ENCODE measurements around the gene TENT4B.
"Not testable (repeated sequence)": the region's sequence is repeated elsewhere in the genome, so short reads cannot be mapped to it uniquely, and the experiment has no call there.

Gene TENT4B

GRCh38 chr16:50238314-50238713 lies 85.2 kb downstream of the TENT4B start:
- no peak for DNase-seq

GRCh38 chr16:50238868-50239301 lies 85.8 kb downstream of the TENT4B start:
- no peak for DNase-seq

DNA sequence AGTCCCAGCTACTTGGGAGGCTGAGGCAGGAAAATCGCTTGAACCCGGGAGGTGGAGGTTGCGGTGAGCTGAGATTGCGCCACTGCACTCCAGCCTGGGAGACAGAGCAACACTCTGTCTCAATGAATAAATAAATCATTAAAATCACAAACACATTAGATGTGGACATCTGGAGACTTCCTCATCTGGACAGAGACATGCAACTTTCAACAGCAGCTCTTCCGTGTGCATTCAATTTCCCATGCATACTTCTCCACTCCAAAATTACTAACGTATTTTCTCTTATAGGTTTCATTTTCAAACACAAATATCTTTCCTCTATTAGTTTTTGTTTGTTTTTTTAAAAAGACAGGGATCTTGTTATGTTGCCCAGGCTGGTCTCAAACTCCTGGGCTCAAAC lies 89.9 kb downstream of the TENT4B start:
- DNase-seq, result not testable (repeated sequence)

DNA sequence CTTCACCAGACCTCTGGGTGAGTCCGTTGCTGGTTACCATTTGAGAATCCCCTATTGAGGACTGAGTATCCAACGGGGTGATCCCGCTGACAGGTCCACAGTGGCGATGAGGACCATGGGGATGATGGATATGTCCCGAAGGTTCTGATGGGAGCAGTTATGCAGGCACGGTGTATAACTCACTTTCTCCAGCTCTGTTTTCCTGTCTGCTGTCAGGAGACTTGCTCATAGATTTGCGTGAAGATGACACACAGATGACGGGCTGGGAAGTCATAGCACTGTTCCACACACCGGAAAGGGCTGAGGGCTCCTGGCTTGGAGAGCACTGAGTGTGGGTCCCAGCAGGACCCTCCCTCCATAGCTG lies 91.0 kb downstream of the TENT4B start:
- no peak for DNase-seq

GRCh38 chr16:50244504-50245416 lies 91.7 kb downstream of the TENT4B start:
- no peak for DNase-seq

- DNase-seq, result peak; percentile 61
These were observed 92.6 kb downstream of the TENT4B start for GRCh38 chr16:50245417-50246298.

- peak; percentile 35 for DNase-seq
These were observed 93.4 kb downstream of the TENT4B start for GRCh38 chr16:50246299-50247122.

GRCh38 chr16:50247123-50247905 lies 94.2 kb downstream of the TENT4B start:
- no peak for DNase-seq

DNA sequence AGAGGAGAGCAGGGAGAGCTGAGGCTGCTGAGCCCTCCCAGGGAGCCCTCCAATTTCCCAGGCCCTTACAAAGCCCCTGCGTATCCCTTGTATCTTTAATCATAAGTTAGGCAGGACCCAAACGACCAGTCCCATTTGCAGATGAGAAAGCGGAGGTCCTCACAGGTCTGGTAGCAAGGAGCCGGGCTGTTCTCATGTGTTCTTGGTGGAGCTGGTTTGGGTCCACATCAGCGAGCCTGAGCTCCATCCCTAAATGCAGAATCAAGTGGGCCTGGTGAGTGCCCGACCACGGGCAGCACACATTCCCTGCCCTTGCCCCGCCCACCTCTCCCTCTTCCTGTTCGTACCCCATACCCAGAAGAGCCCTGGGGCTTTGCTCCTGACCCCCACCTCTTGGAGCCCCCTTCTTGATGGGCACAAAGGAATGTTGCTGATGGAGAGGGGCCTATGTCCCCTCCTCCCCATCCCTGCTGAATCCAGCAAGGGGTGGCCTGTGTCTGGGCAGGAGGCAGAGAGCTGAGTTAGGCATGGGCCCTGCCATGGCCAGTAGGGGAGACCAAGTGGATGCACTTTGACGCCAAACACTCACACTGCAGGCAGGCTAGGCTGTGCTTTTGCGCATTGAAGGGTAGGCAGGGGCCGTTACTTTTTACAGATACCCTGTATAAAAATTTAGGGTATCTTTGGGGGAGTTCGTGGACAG lies 95.0 kb downstream of the TENT4B start:
- no peak for DNase-seq

- no peak for DNase-seq
These were observed 95.7 kb downstream of the TENT4B start for GRCh38 chr16:50248845-50249244.

DNA sequence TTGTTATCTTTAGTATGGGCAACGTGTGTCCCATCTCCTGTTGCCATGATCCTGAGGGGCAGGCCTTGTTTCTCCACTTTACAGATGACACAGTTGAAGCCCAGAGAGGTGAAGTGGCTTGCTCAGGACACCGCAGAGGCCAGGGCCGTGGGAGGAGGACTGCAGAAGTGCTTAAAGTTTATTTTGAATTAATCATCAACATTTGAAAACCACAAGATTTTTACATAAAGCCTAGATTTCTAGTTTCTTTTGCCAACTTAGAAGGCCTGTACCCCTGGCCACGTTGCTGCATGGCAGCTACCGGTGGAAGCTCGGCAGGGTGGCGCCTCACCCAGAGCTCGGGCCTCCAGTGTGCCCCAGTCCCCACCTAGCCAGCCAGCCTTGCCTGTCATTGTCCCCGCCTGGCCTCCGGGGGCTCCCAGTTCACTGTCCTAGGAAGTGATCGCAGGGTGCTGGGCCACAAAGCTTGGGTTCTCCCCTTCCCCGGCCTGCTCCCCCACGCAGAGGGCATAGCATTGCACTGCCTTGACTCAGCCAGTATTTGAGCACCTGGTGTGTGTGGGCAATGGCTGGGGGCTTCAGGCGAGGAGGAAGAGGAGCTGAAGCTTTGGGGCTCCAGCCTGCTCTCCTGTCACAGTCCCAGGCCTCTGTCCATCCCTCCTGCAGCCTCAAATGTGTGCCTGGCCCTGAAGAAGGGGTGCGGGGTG lies 98.4 kb downstream of the TENT4B start:
- no peak for DNase-seq

- DNase-seq, result no peak
These were observed 99.0 kb downstream of the TENT4B start for GRCh38 chr16:50252082-50252611.

DNA sequence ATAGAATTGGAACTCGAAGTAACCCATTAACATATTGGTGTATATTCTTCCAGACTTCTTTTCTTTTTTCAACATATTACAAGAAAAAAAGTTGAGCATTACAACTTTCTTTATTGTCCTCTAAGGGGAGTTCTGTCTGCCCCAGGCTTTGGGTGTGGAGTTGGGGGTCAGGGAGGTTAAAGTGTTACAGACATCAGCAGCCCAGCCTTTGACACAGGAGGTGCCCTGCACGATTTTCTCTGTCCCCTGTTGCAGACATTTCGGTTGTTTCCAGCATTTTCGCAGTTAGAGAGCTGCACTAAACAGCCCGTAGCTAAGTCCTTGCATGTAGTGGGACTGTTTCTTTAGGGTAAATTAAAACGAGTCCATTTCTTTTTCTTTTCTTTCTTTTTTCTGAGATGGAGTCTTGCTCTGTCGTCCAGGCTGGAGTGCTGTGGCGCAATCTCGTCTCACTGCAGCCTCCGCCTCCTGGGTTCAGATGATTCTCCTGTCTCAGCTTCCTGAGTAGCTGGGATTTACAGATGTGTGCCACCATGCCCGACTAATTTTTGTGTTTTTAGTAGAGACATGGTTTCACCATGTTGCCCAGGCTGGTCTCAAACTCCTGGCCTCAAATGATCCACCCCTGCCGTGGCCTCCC lies 99.9 kb downstream of the TENT4B start:
- no peak for DNase-seq

DNA sequence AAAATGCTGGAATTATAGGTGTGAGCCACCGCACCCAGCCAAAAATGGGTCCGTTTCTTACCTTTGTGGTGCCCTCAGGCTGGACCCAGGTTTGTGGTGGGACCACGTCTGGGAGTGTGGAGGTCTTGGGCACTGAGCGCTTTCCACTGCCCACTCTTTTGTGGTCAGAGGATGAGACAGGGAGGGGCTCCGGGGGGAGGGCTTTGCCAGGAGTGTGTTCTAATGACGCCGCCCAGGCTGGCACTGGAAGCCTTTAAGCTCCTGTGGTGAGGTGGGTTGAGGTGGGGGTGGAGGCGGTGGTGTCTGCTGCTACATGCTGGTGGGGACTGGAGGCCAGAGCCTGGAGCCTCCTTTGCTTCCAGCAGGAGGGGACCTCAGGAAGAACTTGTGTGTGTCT lies 100.4 kb downstream of the TENT4B start:
- DNase-seq, result no peak

DNA sequence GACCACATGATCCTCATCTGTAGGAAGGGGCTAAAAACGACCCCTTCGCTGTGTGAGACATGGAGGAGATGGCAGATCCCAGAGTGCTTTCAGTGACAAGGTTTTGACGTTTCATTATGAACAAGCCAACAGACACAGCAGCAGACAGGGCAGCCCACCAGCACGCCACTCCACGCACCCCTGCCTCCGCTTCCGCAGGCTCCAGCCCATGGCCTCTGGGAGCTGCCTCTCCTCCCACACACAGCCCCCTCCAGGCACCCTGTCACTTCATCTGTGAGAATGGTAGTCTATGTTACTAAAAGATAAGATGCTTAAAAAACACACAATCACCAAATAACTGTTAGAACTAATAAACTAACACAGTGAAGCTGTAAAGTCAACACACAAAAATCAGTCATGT lies 101.0 kb downstream of the TENT4B start:
- DNase-seq, result no peak

DNA sequence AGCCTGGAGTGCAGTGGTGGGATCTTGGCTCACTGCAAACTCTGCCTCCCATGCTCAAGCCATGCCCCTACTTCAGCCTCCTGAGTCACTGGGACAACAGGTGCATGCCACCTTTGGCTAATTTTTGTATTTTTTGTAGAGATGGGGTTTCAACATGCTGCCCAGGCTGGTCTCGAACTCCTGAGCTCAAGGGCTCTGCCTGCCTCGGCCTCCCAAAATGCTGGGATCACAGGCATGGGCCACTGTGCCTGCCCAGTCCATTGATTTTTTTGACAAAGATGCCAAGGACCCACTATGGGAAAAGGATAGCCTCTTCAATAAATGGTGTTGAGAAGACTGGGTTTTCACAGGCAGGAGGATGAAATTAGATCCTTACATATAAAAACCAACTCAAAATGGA lies 102.4 kb downstream of the TENT4B start:
- DNase-seq, result no peak

GRCh38 chr16:50256604-50257003 lies 103.5 kb downstream of the TENT4B start:
- DNase-seq, result no peak

GRCh38 chr16:50257876-50258275 lies 104.8 kb downstream of the TENT4B start:
- DNase-seq, result no peak

DNA sequence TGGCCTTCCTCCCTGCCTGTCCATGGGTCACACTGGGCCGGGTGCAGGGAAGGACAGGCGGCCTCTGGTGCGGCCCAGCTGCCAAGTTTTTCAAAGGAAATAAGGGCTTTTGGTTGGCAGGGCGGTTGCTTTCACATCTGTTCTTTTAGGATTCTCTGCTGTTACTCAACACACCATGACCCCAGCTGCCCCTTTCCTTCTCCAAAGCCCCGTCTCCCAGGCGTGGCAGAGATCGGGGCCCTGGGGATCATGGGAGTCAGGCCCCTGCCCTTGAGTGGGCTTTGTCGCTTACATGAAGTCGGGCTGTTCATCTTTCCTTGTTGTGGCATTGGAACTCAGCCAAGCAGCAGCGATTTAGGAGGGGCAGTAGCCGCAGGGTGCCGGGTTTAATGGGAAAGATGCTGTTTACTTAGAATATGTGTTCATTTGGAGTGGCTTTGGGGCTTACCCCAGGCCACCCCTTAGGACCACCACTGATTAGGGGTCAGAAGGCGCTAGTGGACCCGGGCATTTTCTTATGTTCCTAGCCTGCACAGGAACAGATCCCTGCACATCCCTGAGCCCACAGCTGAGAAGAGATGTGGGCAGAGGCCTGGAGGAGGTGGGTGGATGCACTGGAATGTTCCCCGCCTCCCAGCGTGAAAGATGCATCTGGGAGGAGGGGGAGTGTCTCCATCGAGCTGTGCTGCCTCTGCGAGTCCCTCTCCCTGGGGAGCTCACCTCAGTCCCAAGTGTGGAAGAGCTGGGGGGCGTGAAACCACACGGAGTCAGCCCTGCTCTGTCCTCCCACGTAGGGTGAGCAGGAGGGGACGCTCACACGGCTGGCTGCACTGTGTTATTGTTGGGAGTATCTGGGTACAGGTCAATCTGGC lies 106.5 kb downstream of the TENT4B start:
- DNase-seq, result no peak

All from activated naive CD4-positive, alpha-beta T cell treated with anti-CD3 and anti-CD28 coated beads, Interleukin-2, amount 50 U/mL, for 16 hours (primary cell).